ENCODE data around the gene NDUFAF4. TPM values are rescaled to one million over a fixed set of nuclear protein-coding genes. Genes with fewer than 3 reads are reported as not detected.

NDUFAF4 gene
- total RNA-seq, 1 donor from 2014 or later, result 34.2 TPM

Other genes with a start within 250 kb of the NDUFAF4 start
- gene GPR63, start 60.4 kb downstream of the NDUFAF4 start, total RNA-seq, result 2.9 and 3.2 TPM in 2 replicates
- gene KLHL32, start 26.8 kb upstream of the NDUFAF4 start, total RNA-seq, result 0.56 and 1.1 TPM in 2 replicates